ENCODE results near the gene IL16.

DNA sequence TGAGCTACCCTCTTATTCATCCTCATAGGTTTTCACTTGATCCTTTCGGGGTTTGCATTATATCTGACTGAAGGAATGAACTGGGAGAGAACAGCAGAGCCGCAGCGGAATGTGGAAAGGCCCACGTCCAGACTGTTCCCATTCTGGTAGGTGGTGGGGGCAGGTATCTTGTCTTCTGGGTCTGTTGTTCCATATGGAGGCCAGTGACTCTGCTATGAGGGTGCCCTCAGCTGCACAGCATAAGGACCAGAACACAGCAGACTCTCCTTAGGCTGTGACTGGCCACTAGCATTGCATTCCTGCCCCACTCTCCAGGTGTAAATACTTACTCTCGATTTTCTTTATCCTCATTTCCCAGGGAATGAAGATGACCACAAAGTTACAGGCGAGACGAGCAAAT, 165.2 kb downstream of the IL16 start:
- TF ChIP-seq, protein P1, sequence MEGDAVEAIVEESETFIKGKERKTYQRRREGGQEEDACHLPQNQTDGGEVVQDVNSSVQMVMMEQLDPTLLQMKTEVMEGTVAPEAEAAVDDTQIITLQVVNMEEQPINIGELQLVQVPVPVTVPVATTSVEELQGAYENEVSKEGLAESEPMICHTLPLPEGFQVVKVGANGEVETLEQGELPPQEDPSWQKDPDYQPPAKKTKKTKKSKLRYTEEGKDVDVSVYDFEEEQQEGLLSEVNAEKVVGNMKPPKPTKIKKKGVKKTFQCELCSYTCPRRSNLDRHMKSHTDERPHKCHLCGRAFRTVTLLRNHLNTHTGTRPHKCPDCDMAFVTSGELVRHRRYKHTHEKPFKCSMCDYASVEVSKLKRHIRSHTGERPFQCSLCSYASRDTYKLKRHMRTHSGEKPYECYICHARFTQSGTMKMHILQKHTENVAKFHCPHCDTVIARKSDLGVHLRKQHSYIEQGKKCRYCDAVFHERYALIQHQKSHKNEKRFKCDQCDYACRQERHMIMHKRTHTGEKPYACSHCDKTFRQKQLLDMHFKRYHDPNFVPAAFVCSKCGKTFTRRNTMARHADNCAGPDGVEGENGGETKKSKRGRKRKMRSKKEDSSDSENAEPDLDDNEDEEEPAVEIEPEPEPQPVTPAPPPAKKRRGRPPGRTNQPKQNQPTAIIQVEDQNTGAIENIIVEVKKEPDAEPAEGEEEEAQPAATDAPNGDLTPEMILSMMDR (IDR thresholded peaks at IDR 0.05), result no peak
- TF ChIP-seq ZFX (IDR thresholded peaks at IDR 0.05; ENCODE audit: borderline replicate concordance), result no peak

Data from 22Rv1 (cell line).